Measurements from ENCODE around the gene GRIA4.

GRIA4 gene

DNA sequence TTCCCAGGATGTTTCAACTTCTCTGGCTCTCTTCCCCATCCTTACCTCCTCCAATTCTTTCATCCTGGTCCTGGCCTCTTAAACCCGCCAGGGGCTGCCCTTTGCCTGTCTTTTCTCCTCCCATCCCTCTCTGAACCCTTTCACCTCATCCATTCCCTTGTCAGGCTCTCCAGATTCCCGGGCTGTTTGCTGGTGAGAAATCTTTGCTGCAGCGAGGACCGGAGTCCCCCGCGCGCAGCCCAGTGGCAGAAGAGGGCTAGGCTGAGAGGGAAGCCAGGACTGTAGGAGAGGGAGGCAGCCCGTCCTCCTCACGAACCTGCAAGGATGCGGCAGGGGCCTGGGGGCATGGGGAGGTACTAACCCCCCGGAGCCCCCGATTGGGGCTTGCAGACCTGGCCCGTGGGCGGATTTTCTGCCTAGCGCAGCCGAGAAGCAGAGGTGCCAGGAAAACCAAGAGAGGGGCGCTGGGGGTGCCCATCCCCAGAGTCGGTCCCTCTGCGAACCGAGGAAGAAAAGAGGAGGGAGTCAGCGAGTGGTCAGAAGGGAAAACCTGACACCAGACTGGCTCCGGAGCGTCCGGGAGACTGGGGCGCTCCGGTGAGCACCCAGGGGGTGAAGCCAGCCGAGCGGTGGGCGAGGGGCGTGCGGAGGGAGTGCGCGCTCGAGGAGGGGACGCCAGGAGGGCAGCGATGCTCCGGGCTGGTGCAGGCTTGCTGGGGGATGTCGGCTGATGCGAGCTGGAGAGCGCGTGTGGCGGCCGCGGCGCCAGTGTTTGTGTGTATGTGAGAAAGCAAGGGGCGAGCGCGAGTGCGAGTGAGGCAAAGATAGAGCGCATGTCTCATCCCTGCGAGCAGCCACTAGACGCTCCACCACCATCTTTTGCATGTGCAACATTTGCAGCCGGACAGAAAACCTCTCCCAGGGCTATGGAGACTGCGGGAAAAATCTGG, at the start of gene GRIA4:
TSS of gene GRIA4 (plus strand) at position 242 of the 950 bp plus-strand sequence. CDS start 925 bp downstream, outside the sequence.
- no peak for DNase-seq (ENCODE audit: low read depth in 2 of 2, low spot score in 1 of 2)

- DNase-seq (ENCODE audit: low read depth in 2 of 2, low spot score in 1 of 2) = no peak
Observed at GRCh38 chr11:105573091-105573490, 36.8 kb upstream of the GRIA4 start.

DNA sequence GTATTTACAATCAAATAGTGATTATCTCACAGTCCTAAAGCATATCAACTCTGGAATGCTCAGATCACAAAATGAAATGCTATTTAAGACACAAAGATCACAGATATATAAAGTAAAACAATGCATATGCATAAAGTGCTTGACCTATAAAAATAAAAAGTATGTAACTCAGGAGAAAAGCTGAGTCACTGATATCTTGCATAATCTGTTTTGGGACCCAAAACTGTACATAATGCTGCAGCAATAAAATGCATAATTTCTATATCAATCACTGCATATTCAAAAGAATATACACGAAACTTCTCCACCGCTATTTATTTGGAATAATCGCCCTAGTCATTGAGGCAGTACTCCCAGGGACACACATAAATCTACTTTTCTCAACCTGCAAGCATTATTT, 34.9 kb upstream of the GRIA4 start:
- no peak for DNase-seq (ENCODE audit: low read depth in 2 of 2, low spot score in 1 of 2)

- no peak for DNase-seq (ENCODE audit: low read depth in 2 of 2, low spot score in 1 of 2)
Observed at GRCh38 chr11:105577641-105578040, 32.2 kb upstream of the GRIA4 start.

GRCh38 chr11:105579111-105579510, 30.8 kb upstream of the GRIA4 start:
- no peak for DNase-seq (ENCODE audit: low read depth in 2 of 2, low spot score in 1 of 2)

DNA sequence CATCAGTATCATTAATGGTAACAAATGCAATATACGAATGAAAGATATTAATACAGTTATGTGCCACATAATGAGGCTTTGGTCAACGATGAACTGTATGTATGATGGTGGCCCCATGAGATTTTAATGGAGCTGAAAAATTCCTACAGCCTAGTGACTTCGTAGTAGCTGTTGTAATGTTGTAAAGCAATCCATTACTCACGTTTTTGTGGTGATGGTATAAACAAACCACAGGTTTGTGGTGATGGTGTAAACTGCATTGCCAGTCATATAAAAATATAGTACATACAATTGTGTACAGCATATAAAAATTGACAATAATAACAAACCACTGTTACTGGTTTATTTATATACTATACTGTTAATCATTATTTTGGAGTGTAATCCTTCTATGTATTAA, 27.4 kb upstream of the GRIA4 start:
- DNase-seq (ENCODE audit: low read depth in 2 of 2, low spot score in 1 of 2) = no peak

DNA sequence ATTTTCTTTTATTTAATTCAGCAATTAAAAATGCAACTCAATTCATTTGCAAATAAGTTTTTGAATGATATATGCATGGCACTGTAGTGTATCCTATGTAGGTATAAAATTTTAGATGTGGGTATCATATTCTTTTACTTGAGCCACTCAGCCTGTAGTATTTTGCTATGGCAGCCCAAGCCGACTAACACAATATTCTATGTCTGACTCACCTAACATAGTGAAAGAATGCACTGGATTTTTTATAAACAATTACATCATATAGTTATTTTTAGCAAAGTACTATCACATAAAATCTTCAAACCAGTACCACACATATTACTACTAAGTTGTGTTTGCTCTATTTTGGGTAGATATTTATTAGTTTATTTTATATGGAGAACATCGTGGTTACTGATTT, 21.9 kb upstream of the GRIA4 start:
- DNase-seq (ENCODE audit: low read depth in 2 of 2, low spot score in 1 of 2) = no peak

DNA sequence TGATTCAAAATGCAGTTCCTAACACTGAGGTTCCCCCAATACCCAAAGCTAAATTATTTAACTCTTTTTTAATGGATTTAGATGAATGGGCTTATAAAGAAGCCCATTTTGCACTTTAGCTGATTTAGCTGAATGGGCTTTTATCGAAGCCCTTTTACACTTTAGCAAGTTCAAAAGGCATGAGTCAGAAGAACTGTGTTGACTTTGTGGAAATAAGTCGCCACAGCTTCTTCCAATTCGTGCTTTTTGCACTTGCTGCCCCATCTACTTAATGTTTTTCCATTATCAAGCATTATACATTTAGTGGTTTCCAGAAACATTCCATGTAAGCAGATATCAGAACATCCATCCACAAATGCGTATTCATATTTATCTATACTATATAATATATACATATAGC, 20.5 kb upstream of the GRIA4 start:
- no peak for DNase-seq (ENCODE audit: low read depth in 2 of 2, low spot score in 1 of 2)

GRCh38 chr11:105592035-105592434, 17.8 kb upstream of the GRIA4 start:
- DNase-seq (ENCODE audit: low read depth in 2 of 2, low spot score in 1 of 2) = no peak

- no peak for DNase-seq (ENCODE audit: low read depth in 2 of 2, low spot score in 1 of 2)
Observed at GRCh38 chr11:105598371-105598770, 11.5 kb upstream of the GRIA4 start.

GRCh38 chr11:105603156-105603555, 6.7 kb upstream of the GRIA4 start:
- DNase-seq (ENCODE audit: low read depth in 2 of 2, low spot score in 1 of 2) = no peak

- no peak for DNase-seq (ENCODE audit: low read depth in 2 of 2, low spot score in 1 of 2)
Observed at GRCh38 chr11:105609341-105609781, 512 bp upstream of the GRIA4 start.

GRCh38 chr11:105610871-105611571, 1.1 kb downstream of the GRIA4 start:
- no peak for DNase-seq (ENCODE audit: low read depth in 2 of 2, low spot score in 1 of 2)

- no peak for DNase-seq (ENCODE audit: low read depth in 2 of 2, low spot score in 1 of 2)
Observed at GRCh38 chr11:105611572-105612441, 1.9 kb downstream of the GRIA4 start.

- DNase-seq (ENCODE audit: low read depth in 2 of 2, low spot score in 1 of 2) = no peak
Observed at GRCh38 chr11:105612771-105613170, 2.9 kb downstream of the GRIA4 start.

DNA sequence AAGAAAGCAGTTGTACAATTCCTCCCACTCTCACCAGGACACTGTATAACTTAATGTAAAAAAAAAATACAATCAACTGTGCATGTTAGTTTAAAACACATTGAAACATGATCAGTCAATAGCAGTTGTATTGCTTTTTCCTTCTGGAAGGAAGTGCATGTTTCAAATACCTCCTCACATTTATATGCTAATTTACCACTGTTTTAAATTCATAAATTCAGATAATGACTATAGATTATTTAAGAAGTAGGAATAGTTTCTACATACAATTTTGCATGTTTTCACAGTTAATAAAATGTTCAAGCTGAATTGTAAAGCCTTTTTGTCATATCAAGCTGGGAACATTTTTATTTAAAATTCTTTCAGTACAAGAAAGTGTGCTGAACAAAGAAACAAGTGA, 3.3 kb downstream of the GRIA4 start:
- DNase-seq (ENCODE audit: low read depth in 2 of 2, low spot score in 1 of 2) = no peak

- DNase-seq (ENCODE audit: low read depth in 2 of 2, low spot score in 1 of 2) = no peak
Observed at GRCh38 chr11:105618343-105618955, 8.6 kb downstream of the GRIA4 start.

DNA sequence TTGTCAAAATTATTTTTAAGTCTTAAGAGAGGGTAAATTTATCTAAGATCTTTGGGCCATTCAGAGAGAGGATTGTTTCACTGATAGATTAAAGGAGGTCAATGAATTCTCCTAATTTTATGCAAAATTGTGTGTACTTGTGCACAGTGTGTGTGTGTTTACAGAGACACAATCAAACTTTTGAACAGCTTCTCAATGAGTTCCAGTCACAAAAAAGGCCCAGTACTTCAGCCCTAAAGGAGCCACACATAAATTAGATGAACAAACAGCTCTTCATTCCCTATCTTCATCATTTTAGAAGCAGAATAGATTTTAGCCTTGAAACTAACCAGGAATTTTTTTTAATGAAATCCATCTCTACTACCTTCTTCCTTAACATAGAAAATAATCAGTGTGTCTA, 9.7 kb downstream of the GRIA4 start:
- DNase-seq (ENCODE audit: low read depth in 2 of 2, low spot score in 1 of 2) = no peak

DNA sequence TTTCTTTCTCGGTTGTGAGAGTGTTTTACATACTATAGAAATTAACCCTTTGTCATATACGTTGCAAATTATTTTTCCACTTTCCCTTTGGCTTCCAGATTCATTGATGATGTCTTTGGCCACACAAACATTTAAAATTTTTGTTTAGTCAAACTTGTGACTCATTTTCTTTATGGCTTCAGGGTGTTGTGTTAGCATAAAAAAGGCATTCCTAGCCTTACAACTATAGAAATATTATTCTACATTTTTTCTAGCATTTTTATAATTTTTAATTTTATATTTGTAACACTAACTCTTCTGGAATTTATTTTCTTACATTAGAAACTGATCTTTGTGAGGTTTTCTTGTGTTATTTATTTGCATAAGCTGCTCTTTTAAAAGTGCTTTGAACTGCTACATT, 12.1 kb downstream of the GRIA4 start:
- no peak for DNase-seq (ENCODE audit: low read depth in 2 of 2, low spot score in 1 of 2)

DNA sequence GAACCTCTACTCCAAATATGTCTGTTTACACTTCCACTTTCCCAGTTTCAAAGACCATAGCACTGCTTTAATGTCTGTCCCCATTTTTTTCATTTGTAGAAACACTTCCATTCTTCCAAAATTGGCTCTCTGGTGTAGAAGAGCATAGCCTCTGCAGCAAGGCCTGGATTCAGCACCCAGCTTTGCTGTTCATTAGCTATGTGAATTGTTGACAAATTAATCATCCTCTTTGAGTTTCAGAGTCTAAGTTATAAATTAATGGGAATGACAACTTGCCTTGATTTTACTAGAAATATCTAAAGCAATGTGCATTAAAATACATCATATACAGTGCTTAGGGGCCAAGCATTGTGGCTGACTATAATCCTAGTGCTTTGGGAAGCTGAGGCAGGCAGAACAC, 22.4 kb downstream of the GRIA4 start:
- DNase-seq (ENCODE audit: low read depth in 2 of 2, low spot score in 1 of 2) = no peak

DNA sequence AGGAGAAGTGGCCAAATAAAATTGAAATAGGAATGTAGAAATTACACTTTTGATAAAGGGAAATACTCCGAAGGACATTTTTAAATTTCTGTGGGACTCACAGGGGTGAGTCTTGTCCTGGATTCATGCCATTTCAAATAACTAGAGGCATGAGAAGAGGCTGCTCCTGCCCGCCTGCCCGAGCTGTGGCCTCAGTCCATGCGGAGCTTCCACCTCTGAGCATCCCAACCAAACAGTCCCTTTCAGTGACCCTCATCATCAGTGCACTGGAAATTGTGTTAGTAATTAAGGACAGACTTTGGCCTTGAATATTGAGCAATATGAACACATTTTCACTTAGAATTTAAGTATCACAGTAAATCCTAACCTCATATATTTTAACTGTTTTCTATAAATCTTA, 25.6 kb downstream of the GRIA4 start:
- DNase-seq (ENCODE audit: low read depth in 2 of 2, low spot score in 1 of 2) = no peak
